CD14-positive monocyte (primary cell): Measurements from ENCODE around the gene GPC5. TPM values are rescaled to one million over a fixed set of nuclear protein-coding genes. Genes with fewer than 3 reads are reported as not detected.

Experiments
- DNase-seq, 3 donors: peaks; one replicate each; pipeline ENCODE4 v3.0.0-alpha.2; 2011 to 2022
- H2AFZ ChIP-seq: 2 replicates; pipeline ENCODE4 v1.6.0; 2012; ENCODE audit warnings: mild to moderate bottlenecking, low read depth, low read length, inconsistent platforms; ENCODE audit not compliant: insufficient read depth, poor library complexity, severe bottlenecking
- H3K27ac ChIP-seq, 2 donors: 1 replicate in 1 of 2; 2 replicates in 1 of 2; pipeline ENCODE4 v1.5.1; 2012 to 2013; ENCODE audit warnings: low read length in 2 of 2, control low read depth in 1 of 2, inconsistent platforms in 1 of 2, low read depth in 1 of 2, mild to moderate bottlenecking in 1 of 2
- H3K27me3 ChIP-seq, 2 donors: one replicate each; pipeline versions ENCODE4 v1.6.0 to v1.6.1; 2011 to 2013; ENCODE audit warnings: low read length in 2 of 2; ENCODE audit not compliant: control insufficient read depth in 2 of 2, insufficient read depth in 2 of 2
- H3K36me3 ChIP-seq, 2 donors: replicated peaks in 1 of 2; 1 replicate in 1 of 2; 2 replicates in 1 of 2; pipeline versions ENCODE4 v1.5.1 to v1.6.1; 2012 to 2013; ENCODE audit warnings: low read length in 2 of 2, control low read depth in 1 of 2, inconsistent platforms in 1 of 2, mild to moderate bottlenecking in 1 of 2; ENCODE audit not compliant: insufficient read depth in 2 of 2, control insufficient read depth in 1 of 2
- H3K4me1 ChIP-seq, 2 donors: 1 replicate in 1 of 2; 2 replicates in 1 of 2; pipeline versions ENCODE4 v1.5.1 to v1.6.1; 2012 to 2013; ENCODE audit warnings: low read length in 2 of 2, control low read depth in 1 of 2, inconsistent platforms in 1 of 2, mild to moderate bottlenecking in 1 of 2, moderate library complexity in 1 of 2; ENCODE audit not compliant: insufficient read depth in 2 of 2, control insufficient read depth in 1 of 2
- H3K4me2 ChIP-seq: replicated peaks from 2 replicates; pipeline ENCODE3; 2012; ENCODE audit warnings: low read length, moderate library complexity, mild to moderate bottlenecking; ENCODE audit not compliant: poor library complexity, severe bottlenecking; ENCODE audit errors: extremely low read depth
- H3K4me3 ChIP-seq, 3 experiments: fragments of 200-600 bp in 1 of 3; sonication (generic) in 1 of 3; replicated peaks in 1 of 3; 1 replicate in 2 of 3; 2 replicates in 1 of 3; pipeline ENCODE4 v1.5.1; 2011 to 2013; ENCODE audit warnings: low read length in 3 of 3, mild to moderate bottlenecking in 3 of 3, control low read depth in 2 of 3, low read depth in 2 of 3, inconsistent platforms in 1 of 3, moderate library complexity in 1 of 3
- H3K79me2 ChIP-seq: 2 replicates; pipeline ENCODE4 v1.6.0; 2012; ENCODE audit warnings: mild to moderate bottlenecking, control low read depth, inconsistent platforms, low read length, moderate library complexity; ENCODE audit not compliant: insufficient read depth
- H3K9ac ChIP-seq: 2 replicates; pipeline ENCODE4 v1.6.0; 2017; ENCODE audit warnings: low read length, mild to moderate bottlenecking; ENCODE audit not compliant: insufficient read depth, poor library complexity, severe bottlenecking
- H3K9me3 ChIP-seq, 2 donors: replicated peaks in 1 of 2; 1 replicate in 1 of 2; 2 replicates in 1 of 2; pipeline versions ENCODE4 v1.5.1 to v1.6.1; 2012 to 2013; ENCODE audit warnings: low read length in 2 of 2, control low read depth in 1 of 2; ENCODE audit not compliant: control insufficient read depth in 1 of 2, insufficient read depth in 1 of 2
- H4K20me1 ChIP-seq: 2 replicates; pipeline ENCODE4 v1.6.0; 2012; ENCODE audit warnings: mild to moderate bottlenecking, low read length, control low read depth, moderate library complexity; ENCODE audit not compliant: insufficient read depth
- H3K27ac Mint-ChIP-seq, 7 donors: one replicate each; pipeline ENCODE4 v1.8.0; 2020; ENCODE audit warnings: mild to moderate bottlenecking in 7 of 7, mixed read lengths in 7 of 7, moderate library complexity in 6 of 7, inconsistent platforms in 2 of 7
- H3K27me3 Mint-ChIP-seq, 3 donors: one replicate each; pipeline ENCODE4 v1.8.0; 2021 to 2022; ENCODE audit warnings: low read depth in 3 of 3, mild to moderate bottlenecking in 3 of 3, mixed read lengths in 3 of 3, moderate library complexity in 3 of 3, inconsistent platforms in 1 of 3
- H3K36me3 Mint-ChIP-seq, 2 donors: one replicate each; pipeline ENCODE4 v1.8.0; 2020; ENCODE audit warnings: mixed read lengths in 2 of 2, inconsistent platforms in 1 of 2, mild to moderate bottlenecking in 1 of 2
- H3K4me1 Mint-ChIP-seq: one replicate; pipeline ENCODE4 v1.8.0; 2020; ENCODE audit warnings: mild to moderate bottlenecking, mixed read lengths
- H3K4me3 Mint-ChIP-seq, 2 donors: one replicate each; pipeline ENCODE4 v1.8.0; 2020; ENCODE audit warnings: mild to moderate bottlenecking in 2 of 2, mixed read lengths in 2 of 2, moderate library complexity in 1 of 2
- H3K9me3 Mint-ChIP-seq, 7 donors: one replicate each; pipeline ENCODE4 v1.8.0; 2020 to 2022; ENCODE audit warnings: mixed read lengths in 7 of 7, mild to moderate bottlenecking in 6 of 7, moderate library complexity in 6 of 7, inconsistent platforms in 2 of 7
- CTCF ChIP-seq: fragments of 200-600 bp; IDR thresholded peaks from one replicate; pipeline ENCODE4 v1.8.0; 2022; ENCODE audit warnings: antibody characterized with exemption, mild to moderate bottlenecking
- WGBS: methylation state at CpG from one replicate; pipeline ENCODE4 v1.1.5; 2013; ENCODE audit warnings: missing lambda C conversion rate; ENCODE audit not compliant: insufficient coverage; 5-methylcytosine and 5-hydroxymethylcytosine counted together
- intact Hi-C, 2 donors: fragments of 100-400 bp; cut with micrococcal nuclease; formaldehyde crosslinking; loops; one replicate each; pipeline versions ENCODE4 v1.15.0 to v1.15.1; 2023
- polyA plus RNA-seq, 3 donors: library from polyadenylated mRNA; depleted of rRNA in 1 of 3; unstranded in 2 of 3; stranded (reverse) in 1 of 3; fragments of 300-500 nt in 2 of 3; fragments of >200 nt in 1 of 3; fragmentation: Illumina TruSeq in 2 of 3; gene quantifications; 1 replicate in 2 of 3; 2 replicates in 1 of 3; pipeline ENCODE4 v1.2.3, GENCODE V29; 2012 to 2021

The GPC5 gene
- polyA plus RNA-seq, 3 donors = not detected

GRCh38 chr13:91704398-91704797 is 306.0 kb downstream of the GPC5 start:
- intact Hi-C loops = no loop called here
- no peak for TF ChIP-seq CTCF
- WGBS = 92% methylated on average over 2 of the region's 3 CpGs

GRCh38 chr13:91708558-91708957 is 310.1 kb downstream of the GPC5 start:
- Histone ChIP-seq H3K9me3 (peaks cover 0 to 5% of the 10 kb centered on the region in 2 donors), H3K36me3 (no peaks in the 10 kb centered on the region), H4K20me1 (no peaks in the 10 kb centered on the region), H2AFZ (no peak overlapping the region), H3K4me2 (no peak overlapping the region), H3K27ac (no peak overlapping the region), H3K79me2 (no peaks in the 10 kb centered on the region), H3K27me3 (no peaks in the 10 kb centered on the region), H3K9ac (no peak overlapping the region), H3K4me1 (no peaks in the 10 kb centered on the region), H3K4me3 (no peak overlapping the region)
- Mint-ChIP-seq H3K27me3 (peaks cover 0 to 2% (median 0%) of the 10 kb centered on the region in 3 donors), H3K4me1 (no peaks in the 10 kb centered on the region), H3K4me3 (no peak overlapping the region), H3K27ac (no peak overlapping the region), H3K9me3 (peaks cover 0 to 11% (median 0%) of the 10 kb centered on the region in 7 donors), H3K36me3 (no peaks in the 10 kb centered on the region)
- no peak for TF ChIP-seq CTCF
- no peak for DNase-seq
- WGBS = no CpG with 5 or more reads among the region's 1 CpG
- intact Hi-C loops = no loop called here

More at GRCh38 chr13:91704398-91704797, 306.0 kb downstream of the GPC5 start:
- peaks cover 0 to 5% of the 10 kb centered on the region in 2 donors for H3K9me3 ChIP-seq
- Mint-ChIP-seq H3K4me1 (no peaks in the 10 kb centered on the region), H3K9me3 (peaks cover 0 to 14% (median 2%) of the 10 kb centered on the region in 7 donors), H3K4me3 (no peak overlapping the region), H3K27me3 (peaks cover 0 to 2% (median 0%) of the 10 kb centered on the region in 3 donors), H3K36me3 (no peaks in the 10 kb centered on the region), H3K27ac (no peak overlapping the region)
- no peak overlapping the region for H3K4me2 ChIP-seq
- no peak overlapping the region for H3K4me3 ChIP-seq
- no peaks in the 10 kb centered on the region for H3K36me3 ChIP-seq
- no peak for DNase-seq
- no peak overlapping the region for H3K27ac ChIP-seq
- H3K79me2 ChIP-seq = no peaks in the 10 kb centered on the region
- no peaks in the 10 kb centered on the region for H3K27me3 ChIP-seq
- H3K9ac ChIP-seq = no peak overlapping the region
- no peaks in the 10 kb centered on the region for H3K4me1 ChIP-seq
- no peaks in the 10 kb centered on the region for H4K20me1 ChIP-seq
- no peak overlapping the region for H2AFZ ChIP-seq
